GM18517 (cell line): ENCODE measurements around the gene SPARC.

Source experiments
- ATAC-seq: cut with Tn5 transposase; IDR thresholded peaks from one replicate; pipeline ENCODE4 v1.9.1; 2021; ENCODE audit warnings: mild to moderate bottlenecking, moderate library complexity; ENCODE audit not compliant: unreplicated experiment

The SPARC gene

DNA sequence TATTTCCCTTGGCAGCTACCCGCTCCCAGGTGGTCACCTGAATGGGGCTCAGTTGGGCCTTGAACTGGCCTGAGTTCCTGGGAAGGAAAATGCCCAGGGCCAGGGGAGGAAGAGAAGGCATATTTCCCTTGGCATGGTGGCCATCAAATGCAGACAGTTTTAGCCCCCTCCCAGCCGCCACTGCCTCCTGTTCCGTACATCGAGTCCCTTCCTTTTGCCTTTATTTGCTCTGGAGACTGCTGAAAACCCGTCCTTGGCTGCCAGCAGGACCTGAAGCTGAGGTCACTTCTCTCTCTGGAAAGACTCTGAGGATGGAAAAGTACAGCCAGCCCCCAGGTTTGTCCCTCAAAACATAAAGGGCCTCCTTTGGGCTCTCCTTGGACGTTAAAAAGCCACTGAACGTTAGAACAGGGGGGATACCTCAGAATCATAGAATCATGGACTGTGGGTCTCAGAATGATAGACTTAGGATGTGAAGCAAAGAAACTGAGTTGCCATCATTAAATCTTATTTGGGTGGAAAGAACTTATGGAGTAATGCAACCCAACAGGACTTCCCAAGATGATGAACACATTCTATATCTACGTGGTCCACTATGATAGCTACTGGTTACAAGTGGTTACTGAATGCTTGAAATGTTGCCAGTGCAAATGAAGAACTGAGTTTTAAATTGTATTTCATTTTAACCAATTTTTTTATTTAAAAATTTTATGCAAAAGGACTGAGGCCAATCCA lies 7.1 kb downstream of the SPARC start:
- ATAC-seq = no peak

DNA sequence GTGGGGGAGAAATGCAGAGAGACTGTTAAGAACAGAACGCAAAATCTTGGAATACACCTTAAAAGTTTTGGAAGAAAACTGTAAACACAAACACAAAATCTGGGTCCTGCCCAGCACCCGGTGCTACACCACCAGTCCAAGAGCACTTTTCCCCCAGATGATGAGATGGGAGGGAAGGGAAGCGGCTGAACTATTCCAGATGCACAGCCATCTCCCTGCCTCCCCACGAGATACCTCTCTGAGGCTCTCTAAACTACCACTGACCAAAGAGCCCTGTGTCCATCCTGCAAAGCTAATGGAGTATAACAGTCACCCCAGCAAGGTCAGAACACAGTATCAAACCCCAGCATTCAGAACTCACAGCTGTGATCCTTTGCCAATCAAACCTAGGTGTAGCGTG lies 8.0 kb downstream of the SPARC start:
- ATAC-seq = no peak

- ATAC-seq = no peak
Measured at GRCh38 chr5:151677776-151678545, 8.8 kb downstream of the SPARC start.

DNA sequence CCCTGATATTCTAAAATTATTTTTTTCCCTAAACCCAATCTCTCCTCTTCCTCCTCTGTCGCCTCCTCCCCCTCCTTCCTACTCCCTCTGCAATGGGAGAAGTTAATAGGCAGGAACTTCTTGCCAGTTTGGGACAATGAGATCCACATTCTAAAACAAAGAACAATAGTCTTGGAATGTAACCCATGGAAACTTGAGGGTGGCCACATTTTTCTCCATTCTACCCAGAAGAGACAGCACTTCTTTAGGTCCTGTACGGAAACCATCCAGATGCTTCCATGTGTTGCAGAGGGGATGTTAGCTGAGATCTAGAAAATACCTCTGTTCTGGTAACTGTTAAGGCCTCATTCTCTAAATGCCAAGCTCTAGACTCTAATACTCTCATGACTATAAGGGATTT lies 10.0 kb downstream of the SPARC start:
- no peak for ATAC-seq

DNA sequence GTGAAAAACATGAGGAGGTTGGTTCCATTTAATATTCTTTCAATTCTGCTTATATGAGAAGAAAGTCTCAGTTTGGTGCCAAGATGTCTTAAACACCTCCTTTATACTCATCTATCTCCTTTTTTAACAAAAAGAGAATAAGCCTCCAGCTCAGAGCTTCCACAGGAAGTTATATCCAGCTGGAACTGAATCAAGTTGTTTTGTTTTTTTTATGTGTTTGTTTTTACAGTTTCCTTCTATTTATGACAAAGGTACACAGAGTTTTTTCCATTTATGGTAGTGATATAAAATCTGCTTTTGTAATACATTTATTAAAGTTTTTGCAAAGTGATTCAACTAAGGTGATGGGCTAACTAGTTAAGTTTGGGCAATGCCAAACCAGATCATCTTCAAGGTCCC lies 10.4 kb downstream of the SPARC start:
- ATAC-seq = no peak

DNA sequence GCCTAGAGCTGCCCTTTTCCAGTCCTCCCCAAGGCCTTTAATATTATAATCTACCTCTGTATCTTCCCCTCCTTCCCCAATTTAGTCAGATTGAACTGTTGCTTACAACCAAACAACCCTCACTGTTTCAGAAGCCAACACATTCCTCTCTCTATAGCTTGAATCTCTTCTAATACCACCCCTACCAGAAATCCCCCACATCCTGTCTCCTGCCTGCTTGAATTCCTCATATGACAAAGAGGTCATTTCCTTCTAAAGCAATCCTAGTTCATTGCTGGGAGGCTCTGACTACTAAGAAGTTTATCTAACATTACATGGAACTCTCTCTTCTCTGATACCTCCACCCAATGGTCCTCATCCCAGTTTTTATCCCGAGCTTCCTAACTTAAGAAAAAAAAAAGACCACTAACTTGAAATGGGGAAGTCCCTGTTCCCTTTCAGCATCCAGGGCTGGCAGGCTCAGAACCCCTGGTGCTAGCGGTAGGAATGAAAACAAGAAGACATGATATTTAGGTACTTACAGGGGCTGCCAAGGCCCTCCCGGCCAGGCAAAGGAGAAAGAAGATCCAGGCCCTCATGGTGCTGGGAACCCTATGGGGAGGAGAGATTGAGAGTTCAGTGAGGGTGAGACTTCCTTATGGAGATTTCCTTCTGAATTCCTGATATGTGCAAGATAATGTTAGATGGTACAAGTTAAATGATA lies 11.0 kb downstream of the SPARC start:
- ATAC-seq = no peak

DNA sequence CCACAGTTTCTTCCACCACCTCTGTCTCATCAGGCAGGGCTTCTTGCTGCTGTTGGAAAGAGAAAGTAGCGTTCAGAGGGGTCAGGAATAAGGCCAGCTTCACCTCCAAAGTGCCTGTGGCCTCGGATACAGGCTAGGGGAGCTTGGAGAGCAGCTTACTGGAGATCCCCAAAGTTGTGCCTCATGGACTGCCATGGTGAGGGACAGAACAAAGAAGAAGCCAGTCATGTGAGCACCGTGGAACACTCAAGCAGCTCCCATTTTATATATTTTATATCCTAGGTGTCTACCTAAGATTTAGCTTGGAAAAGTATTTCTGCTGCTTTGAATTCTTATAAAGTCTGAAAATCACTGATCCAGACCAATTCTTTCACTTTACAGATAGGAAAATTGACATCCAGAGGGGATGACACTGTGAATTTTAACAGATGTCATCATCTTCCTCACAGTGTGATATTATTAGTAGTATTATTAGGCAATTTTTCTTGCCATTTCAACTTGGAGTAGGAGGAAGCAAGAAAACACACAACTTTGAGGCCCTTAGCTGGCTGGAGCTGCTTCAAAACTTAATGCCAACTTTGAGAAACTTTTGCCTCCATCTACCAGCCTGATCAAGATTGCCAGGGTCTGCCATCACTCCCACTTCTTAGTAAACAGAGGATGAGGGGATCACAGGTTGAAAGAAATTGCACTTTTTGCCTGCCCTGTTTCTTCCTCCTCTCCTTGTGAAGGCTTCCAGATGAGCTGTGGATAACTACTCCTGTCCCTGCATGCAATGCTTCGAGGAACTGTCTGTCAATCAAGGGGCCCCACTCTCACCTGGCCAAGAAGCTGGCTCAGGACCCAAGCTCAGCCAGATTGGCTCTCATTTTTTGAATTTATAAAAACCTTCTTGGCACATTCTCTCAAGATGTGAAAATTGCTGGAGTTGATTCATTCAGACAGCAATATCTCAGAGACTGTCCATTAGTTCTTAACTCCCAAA lies 11.8 kb downstream of the SPARC start:
- no peak for ATAC-seq

GRCh38 chr5:151673421-151673820 lies 13.3 kb downstream of the SPARC start:
- ATAC-seq = no peak

GRCh38 chr5:151672516-151672915 lies 14.2 kb downstream of the SPARC start:
- no peak for ATAC-seq

- no peak for ATAC-seq
Measured at GRCh38 chr5:151671950-151672349, 14.8 kb downstream of the SPARC start.

DNA sequence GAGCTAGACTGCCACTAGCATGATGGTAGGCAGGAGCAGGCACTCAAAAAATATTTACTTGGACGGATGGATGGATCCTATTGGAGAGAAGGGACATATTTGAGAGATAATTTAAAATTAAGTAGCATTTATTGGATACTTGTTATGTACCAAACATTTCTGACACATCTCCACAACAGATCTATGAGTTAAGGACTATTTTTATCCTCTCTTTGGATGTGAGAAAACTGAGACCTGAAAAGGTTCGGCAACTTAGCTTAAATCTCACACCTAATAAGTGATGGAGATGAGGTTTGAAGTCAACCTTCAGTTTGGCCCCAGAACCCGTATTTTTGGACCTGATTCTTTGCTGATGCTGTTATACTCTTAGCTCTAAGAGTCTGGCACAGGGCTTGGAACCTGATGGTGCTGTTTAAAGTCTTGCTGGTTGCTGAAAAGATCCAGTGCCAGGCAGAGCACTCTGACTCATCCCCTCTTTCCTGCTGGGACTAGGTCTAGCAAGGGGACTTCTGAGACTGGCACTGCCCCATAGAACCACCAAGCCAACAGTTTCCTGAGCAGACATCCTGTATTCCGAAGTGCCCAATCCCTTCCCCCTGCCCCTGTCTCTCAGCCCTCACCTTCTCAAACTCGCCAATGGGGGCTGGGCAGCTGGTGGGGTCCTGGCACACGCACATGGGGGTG lies 15.6 kb downstream of the SPARC start:
- no peak for ATAC-seq

DNA sequence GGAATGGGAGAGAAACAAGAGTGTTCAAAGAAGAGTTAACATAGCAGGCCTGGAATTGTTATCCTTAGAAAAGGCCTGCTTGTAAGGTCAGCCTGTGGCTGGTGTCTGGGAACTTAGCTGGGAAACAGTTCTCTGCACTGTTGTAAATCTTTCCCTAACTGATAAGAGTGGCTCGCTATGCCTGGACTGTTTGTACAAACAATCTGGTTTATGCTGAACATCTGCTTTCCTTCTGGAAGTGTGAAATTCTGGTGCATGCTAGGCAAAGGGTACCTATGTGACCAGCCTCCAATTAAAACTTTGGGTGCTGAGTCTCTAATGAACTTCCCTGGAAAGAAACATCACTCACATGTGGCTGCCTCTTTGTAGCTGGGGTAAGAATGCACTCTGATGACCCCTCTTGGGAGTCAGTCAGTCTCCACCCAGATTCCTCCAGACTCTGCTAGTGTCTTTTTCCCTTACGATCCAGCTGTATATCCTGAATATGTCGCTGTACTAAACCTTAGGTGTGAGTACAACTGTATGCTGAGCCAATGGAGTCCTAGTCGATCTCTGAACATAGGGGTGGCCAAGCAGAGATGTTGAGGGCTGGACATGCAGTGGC lies 16.5 kb downstream of the SPARC start:
- ATAC-seq = no peak

DNA sequence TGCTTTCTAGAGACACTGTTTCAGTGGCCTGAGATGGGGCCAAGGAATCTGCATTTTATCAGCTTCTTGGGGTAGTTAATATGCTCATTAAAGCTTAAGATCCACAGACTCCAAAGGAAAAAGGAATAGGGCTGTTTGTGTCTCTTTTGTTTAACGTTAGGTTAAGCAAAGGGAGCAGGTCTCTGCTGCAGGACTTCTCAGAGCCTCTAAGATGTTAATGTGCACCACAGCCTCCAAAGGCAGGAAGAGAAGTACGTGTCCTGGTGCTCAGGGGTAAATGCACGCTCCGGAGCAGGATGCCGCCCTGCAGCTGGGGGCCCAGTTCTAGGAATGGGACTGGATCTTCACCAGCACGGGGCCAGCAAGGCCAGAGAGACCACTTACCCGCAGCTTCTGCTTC lies 19.6 kb downstream of the SPARC start:
- no peak for ATAC-seq

DNA sequence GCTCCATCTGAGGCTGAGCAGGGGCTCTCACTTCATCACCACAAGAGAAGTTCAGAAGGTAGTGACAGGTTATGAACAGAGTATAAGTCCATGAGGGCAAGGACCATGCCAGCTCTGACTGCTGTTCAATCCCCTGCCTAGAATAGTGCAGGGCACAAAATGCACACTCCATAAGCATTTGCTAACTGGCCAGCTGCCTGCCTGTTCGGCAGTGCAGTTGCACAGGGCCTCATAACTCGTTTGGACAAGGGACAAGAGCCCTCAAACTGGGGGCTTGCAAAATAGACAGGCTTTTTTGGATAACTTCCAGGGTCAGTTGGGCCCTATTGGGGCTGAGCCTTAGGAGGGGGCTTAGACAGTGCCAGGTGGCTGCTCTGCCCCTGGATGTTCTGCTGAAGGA lies 21.1 kb downstream of the SPARC start:
- no peak for ATAC-seq

DNA sequence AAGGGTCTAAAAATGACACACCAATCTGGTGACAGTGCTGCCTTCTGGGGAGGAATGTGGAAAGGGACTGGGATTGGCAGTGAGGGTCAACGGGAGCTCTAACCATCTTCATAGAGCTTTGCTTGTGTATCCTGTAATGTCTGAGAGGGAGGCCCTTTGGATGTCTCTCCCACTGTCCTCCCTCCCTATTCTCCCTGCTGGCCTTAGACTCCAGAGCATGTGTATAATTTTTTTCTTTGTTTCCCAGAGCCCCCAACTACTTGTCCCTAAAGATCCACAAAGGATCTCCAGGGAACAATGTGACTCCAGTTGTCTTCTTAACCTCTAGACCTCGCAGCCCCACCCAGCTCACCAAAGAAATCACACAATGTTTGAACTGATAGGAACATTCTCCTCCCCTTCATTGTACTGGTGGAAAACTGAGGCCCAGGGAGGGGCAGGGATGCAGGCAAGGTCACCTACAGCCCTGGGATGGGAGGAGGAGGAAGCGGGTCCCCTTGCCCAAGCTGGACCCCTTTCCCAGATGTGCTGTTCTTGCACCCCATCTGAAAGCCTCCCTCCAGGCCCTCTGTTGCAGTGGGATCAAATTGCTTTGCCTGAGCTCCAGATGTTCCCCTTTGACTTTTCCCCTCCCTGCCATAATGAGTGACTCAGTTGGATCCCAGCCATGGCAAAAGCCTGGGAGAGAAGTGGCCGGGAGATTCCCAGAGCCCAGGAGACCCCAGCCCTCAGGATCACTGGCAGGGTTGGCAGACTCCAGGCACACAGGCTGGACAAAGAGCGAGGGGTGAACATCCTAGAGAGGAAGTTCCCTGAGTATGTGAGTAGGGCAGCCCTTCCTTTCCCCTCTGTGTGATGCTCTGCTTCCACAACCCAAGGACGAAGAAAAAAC lies 21.8 kb downstream of the SPARC start:
- no peak for ATAC-seq

GRCh38 chr5:151663617-151664293 lies 23.0 kb downstream of the SPARC start:
- ATAC-seq = no peak

- no peak for ATAC-seq
Measured at GRCh38 chr5:151662805-151663204, 23.9 kb downstream of the SPARC start.
